Heart left ventricle (tissue), 13 donors: ENCODE data around the gene CIB4.

Source experiments
- CTCF ChIP-seq, 12 donors: fragments of 200-600 bp; sonication (generic) in 4 of 12; IDR thresholded peaks; one replicate each; pipeline versions ENCODE4 v1.5.0 to v1.8.0; 2018 to 2022; ENCODE audit warnings: antibody characterized with exemption in 12 of 12, mild to moderate bottlenecking in 5 of 12
- POLR2A ChIP-seq, 2 donors: fragments of 450-650 bp; IDR thresholded peaks; one replicate each; pipeline ENCODE4 v1.6.1; 2017; ENCODE audit warnings: antibody characterized with exemption in 2 of 2, mild to moderate bottlenecking in 2 of 2, moderate library complexity in 2 of 2
- donor health status: ischemic (EF 13 %, LVEDD 7.1; RV severe dilation, severe dysfunction).
- donor health status: DM: no; HTN: yes; CAD: no.
- donor health status: DM: no; HTN: no; CAD: no.
- donor health status: ischemic (EF 25% LVEDD 6.9; RV normal size, moderate dysfunction).
- donor health status: ischemic (EF 25% LVEDD 5.7; RV mildly dilated, moderate dysfunction).
- donor health status: ischemic (EF 35%, LVEDD 5.7; RV mildly dilated, moderate dysfunction).
- donor health status: nonischemic (EF 11% LVEDD 7.7; RV severe dilation, severe dysfunction).
- donor health status: DM: yes; HTN: yes; CAD: no.
- donor health status: PGD.
- donor health status: ischemic (EF 29% LVEDD 5.4; RV normal size, mild dysfunction).
- donor health status: nonischemic (EF 23%, LVEDD 6.1; RV moderate dilation, normal function).

DNA sequence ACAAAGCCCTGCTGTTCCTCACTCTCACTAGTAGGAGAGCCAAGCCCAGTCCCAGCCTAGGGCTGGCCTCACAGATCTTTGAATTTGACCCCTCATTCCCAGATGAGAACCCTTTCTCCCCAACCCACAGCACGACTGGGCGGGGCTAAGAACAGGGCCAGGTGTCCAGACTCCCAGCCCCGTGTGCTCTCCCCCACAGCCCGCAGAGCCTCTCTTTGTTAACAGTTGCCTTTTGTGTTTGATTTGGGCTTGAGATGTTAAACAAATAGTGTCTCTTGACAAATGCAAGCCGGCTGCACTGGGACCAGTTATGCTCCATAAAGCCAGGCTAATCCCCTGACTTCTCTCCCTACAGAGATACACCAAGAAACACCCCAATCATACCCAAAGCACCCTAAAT is 46.6 kb upstream of the CIB4 start:
- no peak for TF ChIP-seq CTCF (IDR thresholded peaks at IDR 0.05)
- no peak for TF ChIP-seq POLR2A (IDR thresholded peaks at IDR 0.05)
